Uterus (tissue), 2 donors: ENCODE measurements around the gene IGF1R.

Source experiments
- CTCF ChIP-seq, 4 experiments: fragments of 200-600 bp in 2 of 4; fragments of 450-650 bp in 2 of 4; sonication (generic) in 2 of 4; IDR thresholded peaks; one replicate each; pipeline ENCODE4 v1.5.1; 2016 to 2019; ENCODE audit warnings: antibody characterized with exemption in 4 of 4, mild to moderate bottlenecking in 2 of 4, moderate library complexity in 1 of 4
- POLR2A ChIP-seq, 2 donors: fragments of 450-650 bp; IDR thresholded peaks; one replicate each; pipeline ENCODE4 v1.6.1; 2016; ENCODE audit warnings: antibody characterized with exemption in 2 of 2, mild to moderate bottlenecking in 1 of 2, moderate library complexity in 1 of 2

GRCh38 chr15:98775498-98776230 is 127.3 kb downstream of the IGF1R start:
- TF ChIP-seq POLR2A (IDR thresholded peaks at IDR 0.05) (no peak), CTCF (IDR thresholded peaks at IDR 0.05) (no peak)
